HG03439 (cell line): ENCODE data around the gene LAP3.
A peak's percentile ranks its signal among the peaks of the same experiment; 100 is the strongest.

Experiments
- ATAC-seq: cut with Tn5 transposase; IDR thresholded peaks from one replicate; pipeline ENCODE4 v1.9.1; 2021; ENCODE audit warnings: mild to moderate bottlenecking, moderate library complexity; ENCODE audit not compliant: unreplicated experiment

The LAP3 gene

DNA sequence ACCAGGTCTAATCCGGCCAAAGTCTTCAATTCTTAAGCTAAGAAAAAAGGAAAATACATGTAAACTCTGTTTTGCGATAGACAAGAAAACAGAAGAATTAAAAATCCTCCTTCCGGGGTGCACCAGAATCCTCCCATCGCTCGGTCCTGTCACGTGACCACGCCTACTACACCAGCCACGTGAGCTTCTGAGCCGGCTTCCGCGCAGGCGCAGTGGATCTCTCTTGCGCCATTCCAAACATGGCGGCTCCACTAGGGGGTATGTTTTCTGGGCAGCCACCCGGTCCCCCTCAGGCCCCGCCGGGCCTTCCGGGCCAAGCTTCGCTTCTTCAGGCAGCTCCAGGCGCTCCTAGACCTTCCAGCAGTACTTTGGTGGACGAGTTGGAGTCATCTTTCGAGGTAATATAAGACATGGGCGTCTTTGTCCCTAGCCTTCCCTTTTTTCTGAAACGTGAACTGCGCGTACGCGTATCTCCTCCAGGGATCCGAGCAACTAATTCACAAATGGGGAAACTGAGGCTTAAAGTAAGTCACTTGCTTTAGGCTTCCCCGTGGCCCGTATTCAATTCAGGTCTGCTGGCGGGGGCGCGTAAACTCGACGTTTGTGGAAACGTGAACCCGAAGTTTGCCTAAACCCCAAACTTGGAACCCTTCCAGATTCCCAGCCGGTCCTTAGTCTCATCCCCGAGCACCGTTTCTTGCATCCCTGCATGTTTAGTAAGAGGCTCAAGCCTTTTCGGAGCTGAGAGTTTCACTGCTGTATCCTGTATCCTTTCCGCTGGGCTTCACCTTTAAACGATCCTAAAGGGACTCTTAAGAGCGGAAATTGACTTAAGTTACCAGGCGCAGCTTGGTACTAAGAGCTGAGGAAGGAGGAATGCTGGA lies 37.7 kb downstream of the LAP3 start, which contains the start of gene MED28:
MED28 (plus strand) TSS at position 226 of the 884 bp plus-strand sequence; CDS start at position 240, 14 bp downstream.
- ATAC-seq = peak; percentile 94

- ATAC-seq = no peak
Observed at GRCh38 chr4:17616283-17616682, 39.3 kb downstream of the LAP3 start.

- no peak for ATAC-seq
Observed at GRCh38 chr4:17618926-17619325, 41.9 kb downstream of the LAP3 start.

DNA sequence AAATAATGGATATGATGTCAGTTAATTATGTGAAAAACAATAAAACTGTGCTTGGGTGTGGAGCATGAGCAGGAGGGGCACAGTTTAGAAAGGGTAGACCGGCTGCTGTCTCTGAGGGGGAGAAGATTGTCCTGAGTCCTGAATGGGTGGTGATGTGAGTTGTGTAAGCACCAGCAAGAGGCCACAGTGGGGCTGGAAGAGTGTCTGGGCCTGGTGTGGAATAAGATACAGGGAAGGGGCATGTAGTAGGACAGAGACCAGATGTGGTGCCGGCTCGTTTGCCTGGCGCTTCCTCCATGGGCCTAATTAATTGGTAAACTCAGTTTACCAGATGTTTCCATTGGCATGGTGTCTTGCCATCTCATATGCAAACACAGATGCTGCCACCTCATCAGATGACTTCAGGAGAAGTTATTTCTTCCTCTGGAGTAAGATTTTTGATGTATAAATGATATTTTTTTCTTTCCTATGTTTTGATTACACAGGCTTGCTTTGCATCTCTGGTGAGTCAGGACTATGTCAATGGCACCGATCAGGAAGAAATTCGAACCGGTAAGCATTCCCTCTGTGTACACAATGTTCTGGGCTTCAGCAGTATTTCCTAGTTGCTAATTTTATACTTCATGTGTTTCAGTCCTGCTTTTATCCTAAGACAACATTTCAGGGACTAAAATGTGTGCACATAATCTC lies 42.6 kb downstream of the LAP3 start:
- no peak for ATAC-seq

DNA sequence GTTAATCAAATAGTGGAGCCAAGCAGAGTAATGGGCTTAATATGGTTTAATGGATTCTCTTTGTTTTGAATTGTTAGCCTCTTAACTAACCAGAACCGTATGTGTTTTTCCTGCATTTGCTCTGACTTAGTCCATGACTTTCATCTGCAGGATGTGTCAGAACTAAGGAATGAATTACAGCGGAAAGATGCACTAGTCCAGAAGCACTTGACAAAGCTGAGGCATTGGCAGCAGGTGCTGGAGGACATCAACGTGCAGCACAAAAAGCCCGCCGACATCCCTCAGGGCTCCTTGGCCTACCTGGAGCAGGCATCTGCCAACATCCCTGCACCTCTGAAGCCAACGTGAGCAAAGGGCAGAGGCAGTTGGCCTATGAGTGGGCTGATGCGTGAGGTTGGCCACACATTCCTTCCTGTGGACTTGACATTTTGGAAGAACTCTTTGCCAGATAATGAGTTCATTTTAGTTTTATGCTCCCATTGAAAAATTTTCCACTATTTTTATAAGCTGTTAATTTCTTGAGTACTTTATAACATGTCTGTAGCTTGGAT lies 46.5 kb downstream of the LAP3 start:
- no peak for ATAC-seq

DNA sequence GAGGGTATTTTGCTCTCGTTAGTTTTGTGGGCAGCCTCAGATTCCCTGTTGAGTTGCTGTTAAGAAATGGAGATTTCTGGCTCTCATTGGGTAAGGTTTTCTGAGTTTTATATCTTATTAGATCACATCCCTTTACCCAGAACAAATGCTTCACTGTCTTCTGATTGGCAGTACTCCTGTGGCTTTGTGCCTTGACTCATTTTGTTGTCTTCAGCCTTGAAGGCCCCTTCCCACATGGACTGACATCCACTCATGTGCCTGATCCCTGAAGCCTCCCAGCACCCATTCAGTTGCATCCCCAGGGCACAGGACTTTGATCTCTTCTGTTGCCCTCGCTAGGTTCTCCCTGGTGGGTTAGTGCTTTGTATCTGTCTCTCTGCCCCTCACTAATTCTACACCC lies 47.8 kb downstream of the LAP3 start:
- ATAC-seq = no peak

- no peak for ATAC-seq
Observed at GRCh38 chr4:17630228-17630627, 53.2 kb downstream of the LAP3 start.

DNA sequence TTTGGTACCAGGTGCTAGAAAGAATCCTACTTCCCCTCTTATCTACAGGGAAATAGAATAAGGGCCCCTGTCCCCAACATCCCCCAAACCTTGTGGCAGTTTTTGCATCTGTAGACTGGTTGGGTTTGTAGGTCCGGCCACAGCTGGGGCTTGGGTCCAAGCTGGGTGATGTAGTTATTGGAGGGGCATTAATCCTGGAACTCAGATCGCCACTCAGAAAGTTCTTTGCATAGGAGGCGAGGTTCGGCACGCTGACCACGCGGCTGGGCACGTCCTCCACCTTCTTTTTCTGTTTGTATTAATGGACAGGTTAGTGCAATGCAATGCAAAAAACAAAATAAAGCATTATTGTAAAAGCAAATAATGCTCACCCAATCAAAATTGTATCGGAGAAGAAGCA lies 56.6 kb downstream of the LAP3 start:
- ATAC-seq = no peak

DNA sequence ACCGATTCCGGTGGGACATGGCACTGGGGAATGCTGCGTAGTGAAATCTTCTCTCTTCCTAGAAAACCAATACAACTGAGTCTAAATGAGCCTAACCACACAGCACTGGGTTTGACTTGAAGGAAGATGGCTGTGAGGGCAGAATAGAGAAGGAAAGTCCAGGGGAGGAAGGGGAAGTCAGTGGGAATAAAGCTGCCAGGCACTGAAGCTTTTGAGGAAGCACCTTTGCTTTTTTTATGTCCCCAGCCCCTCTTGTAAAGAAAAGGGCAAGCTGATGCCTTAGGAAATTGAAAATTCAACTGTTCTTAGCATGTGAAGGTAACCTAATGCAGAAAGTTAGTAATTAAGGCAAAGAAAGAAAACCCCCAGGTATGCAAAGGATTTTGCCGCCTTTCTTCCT lies 58.1 kb downstream of the LAP3 start:
- no peak for ATAC-seq

- ATAC-seq = no peak
Observed at GRCh38 chr4:17636341-17636695, 59.3 kb downstream of the LAP3 start.

DNA sequence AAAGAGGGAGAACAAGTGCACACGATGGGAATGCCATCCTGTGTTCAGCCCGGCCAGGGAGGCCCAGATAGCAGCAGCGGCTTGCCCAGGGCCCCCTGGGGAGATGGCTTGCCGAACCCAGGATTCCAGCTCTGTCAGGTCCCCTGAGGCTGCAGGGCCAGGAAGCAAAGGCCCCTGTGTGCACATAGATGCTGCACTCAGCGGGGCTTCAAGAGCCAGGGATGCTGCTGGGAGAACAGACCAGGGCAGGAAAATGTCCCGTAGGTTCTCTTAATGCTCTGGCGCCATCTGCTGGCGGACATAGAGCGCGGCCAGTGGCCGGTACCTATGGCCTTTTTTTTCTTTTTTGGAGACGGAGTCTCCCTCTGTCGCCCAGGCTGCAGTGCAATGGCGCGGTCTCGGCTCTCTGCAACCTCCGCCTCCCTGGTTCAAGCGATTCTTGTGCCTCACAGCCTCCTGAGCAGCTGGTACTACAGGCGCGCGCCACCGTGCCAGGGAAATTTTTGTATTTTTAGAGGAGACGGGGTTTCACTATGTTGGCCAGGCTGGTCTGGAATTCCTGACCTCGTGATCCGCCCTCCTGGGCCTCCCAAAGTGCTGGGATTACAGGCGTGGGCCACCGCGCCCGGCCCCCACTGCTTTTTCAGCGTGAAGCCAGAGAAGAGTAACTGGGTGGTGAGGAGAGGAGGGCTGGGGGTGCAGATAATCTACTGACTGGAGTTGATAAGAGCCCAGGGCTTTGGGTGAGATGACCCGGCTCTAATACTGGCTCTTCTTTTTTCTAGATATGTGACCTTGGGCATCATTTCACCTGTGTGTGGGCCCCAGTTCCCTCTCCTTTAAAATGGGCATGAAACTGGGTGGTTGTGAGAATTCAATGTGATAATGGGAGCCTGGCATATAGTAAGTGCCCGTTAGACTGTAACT lies 60.0 kb downstream of the LAP3 start:
- peak; percentile 82 for ATAC-seq

GRCh38 chr4:17639136-17639535 lies 62.1 kb downstream of the LAP3 start:
- no peak for ATAC-seq

DNA sequence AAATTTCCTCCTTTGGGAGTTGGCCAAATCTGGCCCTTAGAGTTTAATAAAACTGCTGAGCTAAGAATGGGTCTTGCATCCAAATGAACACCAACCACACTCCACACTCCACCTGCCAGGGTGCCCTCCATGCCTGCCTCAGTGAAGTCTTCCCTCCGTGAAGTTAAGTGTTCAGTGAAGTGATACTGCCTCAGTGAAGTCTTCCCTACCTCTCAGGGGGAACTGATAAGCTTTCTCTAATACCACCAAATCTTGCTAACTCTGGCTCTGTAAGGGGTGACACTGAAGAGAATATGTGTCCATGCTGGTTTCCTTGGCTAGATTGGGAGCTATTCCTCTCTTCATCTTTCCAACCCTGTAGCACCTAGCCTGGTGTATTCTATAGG lies 65.4 kb downstream of the LAP3 start:
- no peak for ATAC-seq

GRCh38 chr4:17646693-17647092 lies 69.7 kb downstream of the LAP3 start:
- ATAC-seq = no peak

DNA sequence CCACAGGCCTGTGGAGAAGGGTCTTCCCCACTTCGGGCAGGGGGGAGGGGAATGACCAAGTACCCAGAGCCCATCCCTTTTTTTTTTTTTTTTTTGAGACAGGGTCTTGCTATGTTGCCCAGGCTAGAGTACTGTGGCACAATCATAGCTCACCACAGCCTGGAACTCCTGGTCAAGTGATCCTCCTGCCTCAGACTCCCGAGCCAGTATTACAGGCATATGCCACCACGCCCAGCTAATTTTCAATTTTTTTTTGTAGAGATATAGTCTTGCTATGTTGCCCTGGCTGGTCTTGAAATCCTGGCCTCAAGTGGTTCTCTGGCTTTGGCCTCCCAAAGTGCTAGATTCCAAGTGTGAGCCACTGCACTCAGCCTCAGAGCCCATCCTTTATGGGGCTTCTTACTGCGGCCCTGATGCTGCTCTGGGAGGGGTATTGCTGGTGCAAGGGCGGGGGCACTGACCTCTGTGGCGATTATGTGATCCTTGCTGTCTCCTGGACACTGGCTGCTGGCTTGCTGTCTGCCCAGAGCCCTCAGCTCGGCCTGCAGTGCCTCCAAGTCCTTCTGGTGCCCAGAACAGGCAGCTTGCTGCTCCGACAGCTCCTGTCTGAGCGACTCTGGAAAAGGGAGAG lies 70.3 kb downstream of the LAP3 start:
- ATAC-seq = no peak

GRCh38 chr4:17647927-17648326 lies 70.9 kb downstream of the LAP3 start:
- no peak for ATAC-seq

DNA sequence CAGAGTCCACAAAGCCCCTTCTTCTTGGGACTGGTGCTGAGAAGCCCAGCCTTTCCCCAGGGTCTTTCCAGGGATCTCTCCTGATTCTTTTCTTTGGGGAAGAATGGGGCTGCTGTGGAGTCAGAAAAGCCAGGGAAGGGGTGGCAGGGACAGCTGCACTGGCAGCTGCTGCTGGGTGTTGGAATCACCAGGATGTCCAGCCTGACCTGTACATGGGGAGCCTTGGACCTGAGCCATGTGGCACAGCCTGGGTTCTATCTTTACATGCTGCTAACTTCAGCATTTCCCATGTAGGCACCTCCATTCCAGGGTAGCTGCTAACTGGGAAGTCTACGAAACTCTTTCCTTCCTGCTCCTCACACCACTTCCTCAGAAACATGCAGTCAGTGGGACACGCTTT lies 73.4 kb downstream of the LAP3 start:
- no peak for ATAC-seq

DNA sequence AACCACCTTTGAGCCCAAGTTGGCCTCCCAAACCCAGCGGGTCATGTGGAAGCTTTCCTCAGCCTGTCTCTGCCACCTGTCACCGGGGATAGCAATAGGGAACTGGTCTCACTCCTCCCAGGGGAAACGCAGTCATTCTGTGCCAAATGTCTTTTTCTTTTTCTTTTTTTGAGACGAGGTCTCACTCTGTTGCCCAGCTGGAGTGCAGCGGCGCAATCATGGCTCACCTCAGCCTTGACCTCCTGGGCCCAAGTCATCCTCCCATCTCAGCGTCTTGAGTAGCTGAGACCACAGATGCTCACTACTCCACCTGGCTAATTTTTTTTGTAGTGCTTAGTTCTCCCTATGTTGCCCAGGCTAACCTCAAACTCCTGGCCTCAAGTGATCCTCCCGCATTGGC lies 77.7 kb downstream of the LAP3 start:
- ATAC-seq = no peak

GRCh38 chr4:17657090-17657489 lies 80.1 kb downstream of the LAP3 start:
- ATAC-seq = no peak
